Measurements from ENCODE around the gene AGPAT3.

AGPAT3 gene

GRCh38 chr21:43957128-43957571 lies 92.1 kb downstream of the AGPAT3 start:
- H3K4me3 ChIP-seq (ENCODE audit: low read length) = no peak overlapping the region
- H3K9me3 ChIP-seq (ENCODE audit: control insufficient read depth, insufficient read depth, low read length) = no peaks in the 10 kb centered on the region
- H3K36me3 ChIP-seq (ENCODE audit: control insufficient read depth, insufficient read depth, low read length) = no peaks in the 10 kb centered on the region
- H3K27me3 ChIP-seq (ENCODE audit: control insufficient read depth, insufficient read depth, low read length) = no peaks in the 10 kb centered on the region
- WGBS (ENCODE audit: insufficient coverage, insufficient read length) = no CpG with 5 or more reads among the region's 17 CpGs
- 0 out of 2 replicates have a peak, but pooled peaks cover 2% of the 10 kb centered on the region for H3K4me1 ChIP-seq (ENCODE audit: control insufficient read depth, insufficient read depth, low read length)
- no peak for DNase-seq (ENCODE audit: low read depth, low spot score)
- no peak overlapping the region for H3K27ac ChIP-seq (ENCODE audit: low read length)

DNA sequence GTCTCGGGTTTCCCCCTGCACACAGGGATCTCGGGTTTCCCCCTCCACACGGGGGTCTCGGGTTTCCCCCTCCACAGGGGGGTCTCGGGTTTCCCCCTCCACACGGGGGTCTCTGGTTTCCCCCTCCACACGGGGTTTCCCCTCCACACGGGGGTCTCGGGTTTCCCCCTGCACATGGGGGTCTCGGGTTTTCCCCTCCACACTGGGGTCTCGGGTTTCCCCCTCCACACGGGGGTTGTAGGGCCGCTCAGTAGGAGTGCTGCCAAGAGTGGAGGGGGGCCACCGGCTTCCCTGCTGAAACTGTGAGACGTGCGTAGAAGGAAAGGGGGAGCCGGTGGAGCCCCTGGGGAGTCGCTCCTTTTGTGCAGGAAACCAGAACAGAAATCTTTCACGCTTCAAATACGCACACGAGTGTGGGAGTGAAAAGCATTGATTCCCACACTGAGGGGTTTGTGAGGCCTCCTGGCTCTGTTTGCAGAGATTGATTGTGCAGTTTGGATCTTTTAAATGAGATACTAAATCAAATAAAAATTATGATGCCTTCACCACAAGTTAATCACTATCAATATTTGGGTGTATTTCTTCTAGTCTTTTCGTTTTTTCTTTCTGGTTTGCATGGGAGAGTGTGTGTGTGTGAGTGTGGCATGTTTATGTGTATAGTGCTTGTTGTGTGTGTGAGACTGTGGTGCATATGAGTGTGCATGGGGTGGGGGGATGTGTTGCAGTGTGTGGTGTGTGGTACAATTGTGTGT lies 92.8 kb downstream of the AGPAT3 start:
- Histone ChIP-seq H3K36me3 (ENCODE audit: control insufficient read depth, insufficient read depth, low read length) (no peaks in the 10 kb centered on the region), H3K9me3 (ENCODE audit: control insufficient read depth, insufficient read depth, low read length) (no peaks in the 10 kb centered on the region), H3K27me3 (ENCODE audit: control insufficient read depth, insufficient read depth, low read length) (no peaks in the 10 kb centered on the region), H3K4me1 (ENCODE audit: control insufficient read depth, insufficient read depth, low read length) (0 out of 2 replicates have a peak, but pooled peaks cover 2% of the 10 kb centered on the region), H3K4me3 (ENCODE audit: low read length) (no peak overlapping the region), H3K27ac (ENCODE audit: low read length) (no peak overlapping the region)
- no CpG with 5 or more reads among the region's 22 CpGs for WGBS (ENCODE audit: insufficient coverage, insufficient read length)
- DNase-seq (ENCODE audit: low read depth, low spot score) = no peak

GRCh38 chr21:43958364-43959158 lies 93.5 kb downstream of the AGPAT3 start:
- Histone ChIP-seq H3K4me1 (ENCODE audit: control insufficient read depth, insufficient read depth, low read length) (0 out of 2 replicates have a peak, but pooled peaks cover 2% of the 10 kb centered on the region), H3K36me3 (ENCODE audit: control insufficient read depth, insufficient read depth, low read length) (no peaks in the 10 kb centered on the region), H3K27me3 (ENCODE audit: control insufficient read depth, insufficient read depth, low read length) (no peaks in the 10 kb centered on the region), H3K27ac (ENCODE audit: low read length) (no peak overlapping the region), H3K9me3 (ENCODE audit: control insufficient read depth, insufficient read depth, low read length) (no peaks in the 10 kb centered on the region), H3K4me3 (ENCODE audit: low read length) (no peak overlapping the region)
- 100% methylated on average over 13 of the region's 13 CpGs for WGBS (ENCODE audit: insufficient coverage, insufficient read length)
- no peak for DNase-seq (ENCODE audit: low read depth, low spot score)

- 0 out of 2 replicates have a peak, but pooled peaks cover 2% of the 10 kb centered on the region for H3K4me1 ChIP-seq (ENCODE audit: control insufficient read depth, insufficient read depth, low read length)
- DNase-seq (ENCODE audit: low read depth, low spot score) = no peak
- no peaks in the 10 kb centered on the region for H3K27me3 ChIP-seq (ENCODE audit: control insufficient read depth, insufficient read depth, low read length)
- no peaks in the 10 kb centered on the region for H3K36me3 ChIP-seq (ENCODE audit: control insufficient read depth, insufficient read depth, low read length)
- H3K9me3 ChIP-seq (ENCODE audit: control insufficient read depth, insufficient read depth, low read length) = no peaks in the 10 kb centered on the region
- no peak overlapping the region for H3K27ac ChIP-seq (ENCODE audit: low read length)
- no peak overlapping the region for H3K4me3 ChIP-seq (ENCODE audit: low read length)
- WGBS (ENCODE audit: insufficient coverage, insufficient read length) = 100% methylated on average over 5 of the region's 39 CpGs
Observed at GRCh38 chr21:43959231-43960116, 94.5 kb downstream of the AGPAT3 start.

GRCh38 chr21:43961382-43961909 lies 96.4 kb downstream of the AGPAT3 start:
- Histone ChIP-seq H3K4me3 (ENCODE audit: low read length) (no peak overlapping the region), H3K36me3 (ENCODE audit: control insufficient read depth, insufficient read depth, low read length) (no peaks in the 10 kb centered on the region), H3K4me1 (ENCODE audit: control insufficient read depth, insufficient read depth, low read length) (0 out of 2 replicates have a peak, but pooled peaks cover 2% of the 10 kb centered on the region), H3K27me3 (ENCODE audit: control insufficient read depth, insufficient read depth, low read length) (no peaks in the 10 kb centered on the region; the same call in 1 of the 2 replicates), H3K9me3 (ENCODE audit: control insufficient read depth, insufficient read depth, low read length) (no peaks in the 10 kb centered on the region), H3K27ac (ENCODE audit: low read length) (no peak overlapping the region)
- DNase-seq (ENCODE audit: low read depth, low spot score) = no peak
- no CpG with 5 or more reads among the region's 24 CpGs for WGBS (ENCODE audit: insufficient coverage, insufficient read length)

DNA sequence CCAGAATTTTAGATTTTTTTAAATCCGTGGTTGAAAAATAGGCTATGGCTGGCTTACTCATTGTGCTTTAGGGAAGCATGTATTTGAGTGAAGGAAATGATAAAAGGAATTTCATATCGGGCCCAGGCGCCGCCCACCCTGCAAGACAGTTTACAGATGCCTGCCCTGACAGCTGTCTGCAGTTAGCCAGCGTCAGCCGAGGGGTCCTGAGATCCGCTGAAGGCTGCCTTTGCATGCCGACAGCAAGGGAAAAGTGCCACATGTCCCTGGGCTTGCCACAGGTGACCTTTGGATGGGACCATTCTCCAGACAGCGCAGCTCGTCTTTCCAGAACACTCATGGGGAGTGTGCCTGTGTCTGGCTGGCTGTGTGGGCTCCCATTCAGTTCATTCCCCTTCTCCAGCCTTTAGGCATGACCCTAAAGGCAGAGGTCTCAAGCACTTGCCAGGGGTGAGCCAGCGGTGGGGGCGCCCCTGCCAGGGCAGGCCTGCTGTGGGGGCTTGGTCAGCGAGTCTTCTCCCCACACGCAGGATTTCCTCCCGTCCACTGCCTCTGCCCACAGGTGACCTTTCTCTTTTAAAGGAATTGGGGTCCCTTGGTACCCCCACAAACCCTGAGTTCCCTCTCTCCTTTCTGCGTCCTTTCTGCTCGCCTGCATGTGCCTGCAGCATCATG lies 101.0 kb downstream of the AGPAT3 start:
- Histone ChIP-seq H3K27ac (ENCODE audit: low read length) (no peak overlapping the region), H3K9me3 (ENCODE audit: control insufficient read depth, insufficient read depth, low read length) (no peaks in the 10 kb centered on the region), H3K4me1 (ENCODE audit: control insufficient read depth, insufficient read depth, low read length) (no peaks in the 10 kb centered on the region), H3K4me3 (ENCODE audit: low read length) (no peak overlapping the region), H3K36me3 (ENCODE audit: control insufficient read depth, insufficient read depth, low read length) (no peaks in the 10 kb centered on the region), H3K27me3 (ENCODE audit: control insufficient read depth, insufficient read depth, low read length) (no peaks in the 10 kb centered on the region; the same call in 1 of the 2 replicates)
- no CpG with 5 or more reads among the region's 17 CpGs for WGBS (ENCODE audit: insufficient coverage, insufficient read length)
- no peak for DNase-seq (ENCODE audit: low read depth, low spot score)

DNA sequence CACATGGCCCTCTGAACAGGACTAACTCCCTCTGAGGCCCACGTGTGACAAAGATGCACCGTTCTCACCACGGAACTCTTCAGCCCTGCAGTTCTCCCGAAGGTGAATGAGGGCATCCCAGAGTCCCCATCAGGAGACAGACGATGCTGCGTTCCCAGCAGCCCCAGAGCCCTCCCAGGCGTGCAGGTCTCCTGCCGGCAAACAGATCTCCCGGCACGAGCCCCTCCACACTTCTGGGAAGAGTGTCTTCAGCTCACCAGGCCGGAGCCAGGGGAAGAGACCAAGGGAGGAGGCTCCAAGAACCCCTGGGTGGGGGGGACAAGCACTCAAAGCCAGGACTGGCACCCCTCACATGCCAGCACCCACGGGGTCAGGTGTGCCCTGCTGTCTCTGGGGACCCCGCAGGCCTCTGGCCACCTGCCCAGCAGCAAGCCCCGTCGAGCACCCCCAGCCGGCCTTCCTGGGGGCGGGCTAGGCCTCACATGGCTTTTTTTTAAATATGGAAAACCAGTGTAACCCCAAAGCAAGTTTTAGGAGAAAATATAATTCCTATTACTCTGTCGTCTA lies 102.0 kb downstream of the AGPAT3 start:
- no CpG with 5 or more reads among the region's 18 CpGs for WGBS (ENCODE audit: insufficient coverage, insufficient read length)
- no peak overlapping the region for H3K27ac ChIP-seq (ENCODE audit: low read length)
- H3K27me3 ChIP-seq (ENCODE audit: control insufficient read depth, insufficient read depth, low read length) = no peaks in the 10 kb centered on the region; the same call in 1 of the 2 replicates
- no peak overlapping the region for H3K4me3 ChIP-seq (ENCODE audit: low read length)
- H3K9me3 ChIP-seq (ENCODE audit: control insufficient read depth, insufficient read depth, low read length) = no peaks in the 10 kb centered on the region
- DNase-seq (ENCODE audit: low read depth, low spot score) = no peak
- no peaks in the 10 kb centered on the region for H3K36me3 ChIP-seq (ENCODE audit: control insufficient read depth, insufficient read depth, low read length)
- no peaks in the 10 kb centered on the region for H3K4me1 ChIP-seq (ENCODE audit: control insufficient read depth, insufficient read depth, low read length)

GRCh38 chr21:43967981-43968380 lies 103.0 kb downstream of the AGPAT3 start:
- Histone ChIP-seq H3K4me3 (ENCODE audit: low read length) (no peak overlapping the region), H3K27me3 (ENCODE audit: control insufficient read depth, insufficient read depth, low read length) (no peaks in the 10 kb centered on the region; the same call in 1 of the 2 replicates), H3K9me3 (ENCODE audit: control insufficient read depth, insufficient read depth, low read length) (no peaks in the 10 kb centered on the region), H3K36me3 (ENCODE audit: control insufficient read depth, insufficient read depth, low read length) (no peaks in the 10 kb centered on the region), H3K4me1 (ENCODE audit: control insufficient read depth, insufficient read depth, low read length) (no peaks in the 10 kb centered on the region), H3K27ac (ENCODE audit: low read length) (no peak overlapping the region)
- no peak for DNase-seq (ENCODE audit: low read depth, low spot score)
- no CpG with 5 or more reads among the region's 15 CpGs for WGBS (ENCODE audit: insufficient coverage, insufficient read length)

GRCh38 chr21:43968410-43969114 lies 103.5 kb downstream of the AGPAT3 start:
- WGBS (ENCODE audit: insufficient coverage, insufficient read length) = no CpG with 5 or more reads among the region's 19 CpGs
- Histone ChIP-seq H3K4me1 (ENCODE audit: control insufficient read depth, insufficient read depth, low read length) (no peaks in the 10 kb centered on the region), H3K4me3 (ENCODE audit: low read length) (no peak overlapping the region), H3K27ac (ENCODE audit: low read length) (no peak overlapping the region), H3K27me3 (ENCODE audit: control insufficient read depth, insufficient read depth, low read length) (no peaks in the 10 kb centered on the region; the same call in 1 of the 2 replicates), H3K9me3 (ENCODE audit: control insufficient read depth, insufficient read depth, low read length) (no peaks in the 10 kb centered on the region), H3K36me3 (ENCODE audit: control insufficient read depth, insufficient read depth, low read length) (no peaks in the 10 kb centered on the region)
- DNase-seq (ENCODE audit: low read depth, low spot score) = no peak
